Lower leg skin (tissue), 4 donors: ENCODE data around the gene FBXO41. TPM values are rescaled to one million over a fixed set of nuclear protein-coding genes. Genes with fewer than 3 reads are reported as not detected.

Source experiments
- DNase-seq, 2 donors: peaks; one replicate each; pipeline ENCODE4 v3.0.0-alpha.2; 2019; ENCODE audit warnings: low spot score in 2 of 2
- H3K4me3 ChIP-seq: fragments of 200-600 bp; sonication (generic); 2 replicates; pipeline ENCODE4 v1.5.1; 2017; ENCODE audit warnings: mild to moderate bottlenecking, low read depth; ENCODE audit not compliant: poor library complexity, severe bottlenecking
- CTCF ChIP-seq, 3 donors: fragments of 450-650 bp; IDR thresholded peaks; one replicate each; pipeline ENCODE4 v1.5.1; 2016; ENCODE audit warnings: antibody characterized with exemption in 3 of 3, mild to moderate bottlenecking in 3 of 3, moderate library complexity in 2 of 3
- POLR2A ChIP-seq, 2 donors: fragments of 450-650 bp; IDR thresholded peaks; one replicate each; pipeline ENCODE4 v1.6.1; 2016 to 2017; ENCODE audit warnings: antibody characterized with exemption in 2 of 2, mild to moderate bottlenecking in 1 of 2, moderate library complexity in 1 of 2
- WGBS, 2 donors: methylation state at CpG; one replicate each; pipeline ENCODE4 v1.1.5; 2018; 5-methylcytosine and 5-hydroxymethylcytosine counted together
- intact Hi-C: fragments of 100-400 bp; cut with DNase I; formaldehyde crosslinking; loops from one replicate; pipeline ENCODE4 v1.15.0; 2023; ENCODE audit warnings: low total_unique reads
- total RNA-seq, 4 donors: library from RNA; depleted of rRNA; stranded (reverse); fragments of >200 nt; gene quantifications; one replicate each; pipeline ENCODE4 v1.1.0, GENCODE V29; 2016

FBXO41 gene
- total RNA-seq, 4 donors from 2014 or later = 2.9 to 4.1 (median 3.3) TPM

DNA sequence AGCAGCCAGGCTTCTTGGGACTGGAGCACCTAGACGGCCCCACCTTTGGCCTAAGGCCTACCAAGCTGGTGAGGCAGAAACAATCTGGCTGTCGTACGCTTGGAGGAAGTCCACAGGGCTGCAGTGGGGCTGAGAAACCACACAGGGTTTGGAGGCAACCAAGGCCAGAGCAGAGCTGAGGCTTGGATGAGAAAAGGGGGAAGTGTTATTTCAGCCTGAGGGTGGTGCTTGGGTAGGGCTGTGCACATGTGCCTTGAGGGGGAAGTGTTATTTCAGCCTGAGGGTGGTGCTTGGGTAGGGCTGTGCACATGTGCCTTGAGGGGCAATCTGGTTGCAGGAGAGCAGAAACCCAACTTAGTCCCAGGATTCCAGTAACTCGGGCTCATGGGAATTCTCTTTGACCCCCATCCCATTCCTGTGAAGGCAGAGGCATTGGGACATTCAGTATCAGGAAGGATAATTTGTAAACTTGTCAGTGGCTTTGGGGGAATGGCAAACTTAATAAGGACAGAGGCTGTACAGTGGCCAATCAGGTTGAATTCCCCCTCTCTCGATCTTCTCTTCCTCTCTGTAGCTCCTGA lies 971 bp upstream of the FBXO41 start:
- intact Hi-C loops = no loop called here
- peak in 1 of 2 donors; percentile 81 for DNase-seq
- TF ChIP-seq POLR2A (IDR thresholded peaks at IDR 0.05) (no peak), CTCF (IDR thresholded peaks at IDR 0.05) (no peak)
- no peak overlapping the region for H3K4me3 ChIP-seq
- WGBS, 2 donors = 34 to 41% methylated on average over 5 of the region's 5 CpGs

GRCh38 chr2:73283545-73284295 lies 558 bp downstream of the FBXO41 start:
- WGBS, 2 donors = 2 to 5% methylated on average over 18 to 34 of the region's 43 CpGs
- intact Hi-C loops = no loop called here
- H3K4me3 ChIP-seq = peak overlapping the region; percentile 37
- TF ChIP-seq POLR2A (IDR thresholded peaks at IDR 0.05) (no peak), CTCF (IDR thresholded peaks at IDR 0.05) (no peak)
- peak in 1 of 2 donors; percentile 81 for DNase-seq

GRCh38 chr2:73282924-73283544 lies 1.2 kb downstream of the FBXO41 start:
- TF ChIP-seq CTCF (IDR thresholded peaks at IDR 0.05) (no peak), POLR2A (IDR thresholded peaks at IDR 0.05) (no peak)
- intact Hi-C loops = no loop called here
- no peak overlapping the region for H3K4me3 ChIP-seq
- peak in 1 of 2 donors; percentile 54 for DNase-seq
- 38 to 60% methylated on average over 5 of the region's 5 CpGs for WGBS, 2 donors

- intact Hi-C loops = no loop called here
- DNase-seq = peak in 1 of 2 donors; percentile 25
- no peak overlapping the region for H3K4me3 ChIP-seq
- no peak for TF ChIP-seq CTCF (IDR thresholded peaks at IDR 0.05)
- no peak for TF ChIP-seq POLR2A (IDR thresholded peaks at IDR 0.05)
Observed at GRCh38 chr2:73281244-73281643, 3.0 kb downstream of the FBXO41 start.

- 77 to 78% methylated on average over 9 of the region's 9 CpGs for WGBS, 2 donors
- intact Hi-C loops = no loop called here
- TF ChIP-seq POLR2A (IDR thresholded peaks at IDR 0.05) (no peak), CTCF (IDR thresholded peaks at IDR 0.05) (no peak)
- DNase-seq = peak in 1 of 2 donors; percentile 8
- no peak overlapping the region for H3K4me3 ChIP-seq
Observed at GRCh38 chr2:73279852-73280251, 4.4 kb downstream of the FBXO41 start.
